ENCODE results near the gene ZC3H7B.
A peak's percentile ranks its signal among the peaks of the same experiment; 100 is the strongest.
"Not testable (repeated sequence)": the region's sequence is repeated elsewhere in the genome, so short reads cannot be mapped to it uniquely, and the experiment has no call there.

ZC3H7B gene, protein sequence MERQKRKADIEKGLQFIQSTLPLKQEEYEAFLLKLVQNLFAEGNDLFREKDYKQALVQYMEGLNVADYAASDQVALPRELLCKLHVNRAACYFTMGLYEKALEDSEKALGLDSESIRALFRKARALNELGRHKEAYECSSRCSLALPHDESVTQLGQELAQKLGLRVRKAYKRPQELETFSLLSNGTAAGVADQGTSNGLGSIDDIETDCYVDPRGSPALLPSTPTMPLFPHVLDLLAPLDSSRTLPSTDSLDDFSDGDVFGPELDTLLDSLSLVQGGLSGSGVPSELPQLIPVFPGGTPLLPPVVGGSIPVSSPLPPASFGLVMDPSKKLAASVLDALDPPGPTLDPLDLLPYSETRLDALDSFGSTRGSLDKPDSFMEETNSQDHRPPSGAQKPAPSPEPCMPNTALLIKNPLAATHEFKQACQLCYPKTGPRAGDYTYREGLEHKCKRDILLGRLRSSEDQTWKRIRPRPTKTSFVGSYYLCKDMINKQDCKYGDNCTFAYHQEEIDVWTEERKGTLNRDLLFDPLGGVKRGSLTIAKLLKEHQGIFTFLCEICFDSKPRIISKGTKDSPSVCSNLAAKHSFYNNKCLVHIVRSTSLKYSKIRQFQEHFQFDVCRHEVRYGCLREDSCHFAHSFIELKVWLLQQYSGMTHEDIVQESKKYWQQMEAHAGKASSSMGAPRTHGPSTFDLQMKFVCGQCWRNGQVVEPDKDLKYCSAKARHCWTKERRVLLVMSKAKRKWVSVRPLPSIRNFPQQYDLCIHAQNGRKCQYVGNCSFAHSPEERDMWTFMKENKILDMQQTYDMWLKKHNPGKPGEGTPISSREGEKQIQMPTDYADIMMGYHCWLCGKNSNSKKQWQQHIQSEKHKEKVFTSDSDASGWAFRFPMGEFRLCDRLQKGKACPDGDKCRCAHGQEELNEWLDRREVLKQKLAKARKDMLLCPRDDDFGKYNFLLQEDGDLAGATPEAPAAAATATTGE

GRCh38 chr22:41301085-41302020 lies at the start of gene ZC3H7B:
Gene ZC3H7B (plus strand): TSS chr22:41301525. CDS start chr22:41320661, 19,136 bp downstream.
- peak; percentile 85 for DNase-seq (ENCODE audit: low spot score)

- no peak for DNase-seq (ENCODE audit: low spot score)
Measured at GRCh38 chr22:41252365-41252764, 49.0 kb upstream of the ZC3H7B start.

DNA sequence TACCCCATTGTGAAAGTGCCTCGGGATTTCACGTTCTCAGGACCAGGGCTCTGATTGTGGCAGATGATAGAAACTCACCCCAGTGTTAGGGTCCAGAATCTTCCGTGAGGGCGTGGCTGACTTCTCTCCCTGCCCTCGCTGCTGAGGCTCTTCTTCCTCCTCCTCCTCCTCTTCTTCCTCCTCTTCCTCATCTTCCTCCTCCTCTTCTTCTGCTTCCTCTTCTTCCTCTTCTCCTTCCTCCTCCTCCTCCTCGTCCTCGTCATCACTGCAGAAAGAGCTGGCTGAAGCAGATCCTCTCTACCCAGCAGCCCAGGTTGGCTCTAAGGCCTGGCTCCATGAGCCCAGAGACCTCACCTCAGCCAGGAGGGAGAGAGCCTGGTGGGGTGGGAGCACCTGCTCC lies 47.1 kb upstream of the ZC3H7B start:
- no peak for DNase-seq (ENCODE audit: low spot score)

GRCh38 chr22:41256254-41257253 lies 44.8 kb upstream of the ZC3H7B start:
- peak; percentile 60 for DNase-seq (ENCODE audit: low spot score)

DNA sequence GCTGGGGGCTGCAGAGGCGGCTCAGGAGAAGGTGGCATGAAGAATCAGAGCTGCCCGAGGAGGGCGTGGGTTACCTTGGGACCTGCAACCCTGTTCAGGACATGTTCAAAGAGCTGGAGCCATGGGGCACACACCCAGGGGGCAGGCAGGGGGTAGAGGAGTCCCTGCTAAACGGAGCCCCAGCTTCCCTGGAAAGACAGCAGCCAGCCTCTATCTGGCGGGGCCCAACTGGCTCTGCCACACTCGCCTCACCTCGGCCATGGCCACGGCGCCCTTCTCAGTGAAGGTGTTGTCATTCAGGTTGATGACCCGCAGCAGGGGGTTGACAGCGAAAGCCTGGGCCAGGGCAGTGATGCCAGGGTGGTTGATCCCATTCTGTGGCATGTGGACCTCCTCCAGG lies 43.6 kb upstream of the ZC3H7B start:
- no peak for DNase-seq (ENCODE audit: low spot score)

DNA sequence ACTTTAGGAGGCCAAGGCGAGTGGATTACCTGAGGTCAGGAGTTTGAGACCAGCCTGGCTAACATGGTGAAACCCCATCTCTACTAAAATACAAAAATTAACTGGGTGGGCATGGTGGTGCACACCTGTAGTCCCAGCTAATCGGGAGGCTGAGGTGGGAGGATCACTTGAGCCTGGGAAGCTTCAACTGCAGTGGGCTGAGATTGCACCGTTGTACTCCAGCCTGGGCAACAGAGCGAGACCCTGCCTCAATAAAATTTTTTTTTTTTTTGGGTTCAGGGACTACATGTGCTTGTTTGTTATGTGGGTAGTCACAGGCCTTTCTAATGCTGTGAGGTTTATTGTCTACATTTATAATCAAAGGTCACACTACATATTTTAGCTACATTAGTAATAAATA lies 41.6 kb upstream of the ZC3H7B start:
- DNase-seq (ENCODE audit: low spot score): not testable (repeated sequence)

DNA sequence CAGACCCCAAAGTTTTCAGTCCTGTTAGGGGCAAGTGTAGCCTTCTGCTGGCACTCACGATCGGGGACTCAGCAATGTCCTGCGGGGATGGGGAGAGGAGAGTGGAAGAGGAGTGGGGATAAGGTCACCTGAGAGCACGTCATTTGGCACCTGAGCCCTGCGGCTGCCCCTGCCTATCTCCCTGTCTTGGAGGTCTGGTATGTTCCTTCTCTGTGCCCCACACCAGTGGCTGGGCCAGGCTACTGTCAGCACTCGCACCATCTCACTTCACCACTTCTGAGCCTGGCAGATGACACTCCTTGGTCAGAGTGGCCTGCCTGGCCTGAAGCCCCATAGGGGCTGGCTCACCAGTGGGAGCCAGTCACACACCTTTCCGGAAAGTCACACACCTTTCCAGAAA lies 40.5 kb upstream of the ZC3H7B start:
- no peak for DNase-seq (ENCODE audit: low spot score)

- DNase-seq (ENCODE audit: low spot score): no peak
Measured at GRCh38 chr22:41261541-41262249, 39.6 kb upstream of the ZC3H7B start.

GRCh38 chr22:41262250-41262765 lies 39.0 kb upstream of the ZC3H7B start:
- no peak for DNase-seq (ENCODE audit: low spot score)

GRCh38 chr22:41263704-41264103 lies 37.6 kb upstream of the ZC3H7B start:
- no peak for DNase-seq (ENCODE audit: low spot score)

GRCh38 chr22:41264408-41264941 lies 36.9 kb upstream of the ZC3H7B start:
- DNase-seq (ENCODE audit: low spot score): no peak

DNA sequence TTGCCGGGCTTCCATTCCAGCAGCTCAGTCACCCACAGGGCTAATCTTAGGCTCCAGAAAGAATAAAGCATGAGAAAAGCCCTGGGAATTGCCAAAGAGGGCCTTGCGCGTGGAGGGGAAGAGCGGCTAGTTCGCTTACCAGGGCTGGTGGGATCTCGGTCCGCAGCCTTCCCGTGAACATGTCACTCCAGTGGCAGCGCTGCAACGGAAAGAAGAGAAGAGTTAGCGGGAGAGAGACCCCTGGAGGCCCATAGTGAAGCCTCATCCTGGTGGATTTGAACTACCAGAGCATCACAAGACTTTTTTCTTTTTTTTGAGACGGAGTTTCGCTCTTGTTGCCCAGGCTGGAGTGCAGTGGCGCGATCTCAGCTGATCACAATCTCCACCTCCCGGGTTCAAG lies 33.4 kb upstream of the ZC3H7B start:
- no peak for DNase-seq (ENCODE audit: low spot score)

- DNase-seq (ENCODE audit: low spot score): no peak
Measured at GRCh38 chr22:41271787-41272186, 29.5 kb upstream of the ZC3H7B start.

GRCh38 chr22:41273128-41273527 lies 28.2 kb upstream of the ZC3H7B start:
- DNase-seq (ENCODE audit: low spot score): no peak

- DNase-seq (ENCODE audit: low spot score): no peak
Measured at GRCh38 chr22:41274856-41275255, 26.5 kb upstream of the ZC3H7B start.

GRCh38 chr22:41280065-41280464 lies 21.3 kb upstream of the ZC3H7B start:
- no peak for DNase-seq (ENCODE audit: low spot score)

DNA sequence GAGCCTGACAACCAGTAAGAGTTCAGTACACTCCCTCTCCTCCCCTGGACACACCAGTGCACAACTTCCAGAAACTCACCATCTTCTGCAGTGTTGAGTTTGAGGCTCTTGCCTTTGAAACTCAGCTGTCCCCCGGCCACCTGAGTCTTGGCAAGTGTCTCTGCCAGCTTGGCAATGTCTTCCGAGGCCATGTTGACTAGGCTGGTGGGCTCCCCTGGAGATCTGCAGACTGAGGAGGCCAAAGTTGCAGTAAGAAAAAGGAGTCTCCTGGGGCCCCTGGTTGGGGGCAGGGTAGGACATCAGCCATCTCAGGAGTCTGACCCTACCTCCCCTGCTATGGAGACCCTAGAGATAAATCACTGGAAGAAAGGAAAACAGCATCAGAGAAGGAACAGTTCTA lies 20.5 kb upstream of the ZC3H7B start:
- no peak for DNase-seq (ENCODE audit: low spot score)

GRCh38 chr22:41284465-41284864 lies 16.9 kb upstream of the ZC3H7B start:
- DNase-seq (ENCODE audit: low spot score): no peak

GRCh38 chr22:41285441-41285819 lies 15.9 kb upstream of the ZC3H7B start:
- DNase-seq (ENCODE audit: low spot score): peak; percentile 81
